Smooth muscle cell (in vitro differentiated cells): Measurements from ENCODE around the gene ADK. TPM values are rescaled to one million over a fixed set of nuclear protein-coding genes. Genes with fewer than 3 reads are reported as not detected.

Experiments used
- DNase-seq: peaks from one replicate; lab custom pipeline; 2025; ENCODE audit not compliant: unreplicated experiment; lab: John Stamatoyannopoulos, UW
- H2AFZ ChIP-seq: fragments of 200-600 bp; sonication (generic); 2 replicates; pipeline ENCODE4 v1.6.0; 2016; ENCODE audit warnings: antibody characterized with exemption, low read depth, mild to moderate bottlenecking
- H3F3A ChIP-seq: fragments of 200-600 bp; sonication (generic); 2 replicates; pipeline ENCODE4 v1.6.0; 2017; ENCODE audit warnings: antibody characterized with exemption, low read depth
- H3K27ac ChIP-seq: fragments of 200-600 bp; sonication (generic); 2 replicates; pipeline ENCODE4 v1.5.1; 2016; ENCODE audit warnings: low read depth, mild to moderate bottlenecking
- H3K27me3 ChIP-seq: fragments of 200-600 bp; sonication (generic); 2 replicates; pipeline ENCODE4 v1.6.1; 2016; ENCODE audit warnings: low read depth, mild to moderate bottlenecking
- H3K36me3 ChIP-seq: fragments of 200-600 bp; sonication (generic); 2 replicates; pipeline ENCODE4 v1.5.1; 2016; ENCODE audit warnings: low read depth
- H3K4me1 ChIP-seq: fragments of 200-600 bp; sonication (generic); 2 replicates; pipeline ENCODE4 v1.5.1; 2016; ENCODE audit warnings: low read depth
- H3K4me2 ChIP-seq: fragments of 200-600 bp; sonication (generic); 2 replicates; pipeline ENCODE4 v1.6.0; 2016; ENCODE audit warnings: mild to moderate bottlenecking
- H3K4me3 ChIP-seq: fragments of 200-600 bp; sonication (generic); 2 replicates; pipeline ENCODE4 v1.5.1; 2016; ENCODE audit warnings: mild to moderate bottlenecking
- H3K79me2 ChIP-seq: fragments of 200-600 bp; sonication (generic); 2 replicates; pipeline ENCODE4 v1.6.0; 2016; ENCODE audit warnings: low read depth, mild to moderate bottlenecking
- H3K9ac ChIP-seq: fragments of 200-600 bp; sonication (generic); 2 replicates; pipeline ENCODE4 v1.6.0; 2016; ENCODE audit warnings: low read depth
- H3K9me3 ChIP-seq: fragments of 200-600 bp; sonication (generic); replicated peaks from 2 replicates; pipeline ENCODE4 v1.5.1; 2016; ENCODE audit warnings: low read depth
- H4K20me1 ChIP-seq: fragments of 200-600 bp; sonication (generic); 2 replicates; pipeline ENCODE4 v1.6.0; 2016; ENCODE audit warnings: low read depth
- WGBS: methylation state at CpG from one replicate; pipeline ENCODE4 v1.1.7; 2016; ENCODE audit warnings: low lambda C conversion rate; 5-methylcytosine and 5-hydroxymethylcytosine counted together
- polyA plus RNA-seq: library from polyadenylated mRNA; unstranded; fragments of >200 nt; fragmentation: Nextera tagmentation; extraction: Ambion mirVana; gene quantifications from 2 replicates; pipeline ENCODE4 v1.2.1, GENCODE V29; 2016
- total RNA-seq: library from RNA; depleted of rRNA; stranded (reverse); fragments of >200 nt; gene quantifications from 2 replicates; pipeline ENCODE4 v1.2.3, GENCODE V29; 2014
- TF ChIP-seq, protein P1 (sequence below): fragments of 200-600 bp; sonication (generic); IDR thresholded peaks from 2 replicates; pipeline ENCODE4 v1.5.1; 2017; ENCODE audit warnings: borderline replicate concordance, mild to moderate bottlenecking, antibody characterized with exemption; ENCODE audit not compliant: insufficient read depth, poor library complexity, severe bottlenecking

Gene ADK
- total and polyA plus RNA-seq, 2 experiments from 2014 or later: 19.4 to 25.1 TPM

DNA sequence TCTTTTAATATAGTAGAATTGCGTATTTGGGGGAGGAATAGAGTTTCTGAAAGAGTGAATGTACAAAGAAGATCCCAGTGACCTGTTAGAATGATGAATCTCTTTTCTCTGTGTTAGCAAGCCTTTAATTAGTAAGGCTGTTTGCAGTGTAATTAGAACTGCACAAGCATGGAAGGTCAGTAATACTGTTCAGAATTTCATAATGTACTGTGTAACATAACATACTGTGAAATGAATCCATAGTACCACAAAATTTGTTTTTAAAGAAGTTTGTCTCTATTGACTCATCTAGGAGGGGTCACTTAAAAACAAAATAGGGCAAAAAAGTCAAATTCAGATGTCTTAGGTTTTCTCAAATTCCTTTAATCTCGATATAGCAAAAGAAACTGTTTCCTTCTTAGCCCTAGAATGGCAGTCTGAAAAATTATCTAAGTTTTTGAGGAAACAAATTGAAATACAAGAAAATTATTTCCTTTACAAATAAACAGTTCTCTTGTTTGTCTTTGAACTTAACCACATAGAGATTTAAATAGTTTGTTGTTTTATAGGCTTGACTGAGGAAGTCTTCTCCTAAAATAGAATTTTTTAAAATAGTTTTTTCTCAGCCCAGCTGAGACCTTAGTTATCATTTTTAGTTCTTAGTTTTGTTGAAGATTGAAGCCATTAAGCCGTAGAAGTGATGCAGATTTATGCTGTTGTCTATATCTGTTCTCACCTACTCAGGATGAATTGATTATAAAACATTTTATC lies 12.5 kb downstream of the ADK start:
- H3K36me3 ChIP-seq: no peaks in the 10 kb centered on the region
- no peak overlapping the region for H2AFZ ChIP-seq
- peaks cover 13% of the 10 kb centered on the region for H3K79me2 ChIP-seq
- peak overlapping the region; percentile 0 for H3K4me2 ChIP-seq
- no peaks in the 10 kb centered on the region for H3K9me3 ChIP-seq
- no peak for DNase-seq
- H3K27me3 ChIP-seq: no peaks in the 10 kb centered on the region
- TF ChIP-seq, protein P1, sequence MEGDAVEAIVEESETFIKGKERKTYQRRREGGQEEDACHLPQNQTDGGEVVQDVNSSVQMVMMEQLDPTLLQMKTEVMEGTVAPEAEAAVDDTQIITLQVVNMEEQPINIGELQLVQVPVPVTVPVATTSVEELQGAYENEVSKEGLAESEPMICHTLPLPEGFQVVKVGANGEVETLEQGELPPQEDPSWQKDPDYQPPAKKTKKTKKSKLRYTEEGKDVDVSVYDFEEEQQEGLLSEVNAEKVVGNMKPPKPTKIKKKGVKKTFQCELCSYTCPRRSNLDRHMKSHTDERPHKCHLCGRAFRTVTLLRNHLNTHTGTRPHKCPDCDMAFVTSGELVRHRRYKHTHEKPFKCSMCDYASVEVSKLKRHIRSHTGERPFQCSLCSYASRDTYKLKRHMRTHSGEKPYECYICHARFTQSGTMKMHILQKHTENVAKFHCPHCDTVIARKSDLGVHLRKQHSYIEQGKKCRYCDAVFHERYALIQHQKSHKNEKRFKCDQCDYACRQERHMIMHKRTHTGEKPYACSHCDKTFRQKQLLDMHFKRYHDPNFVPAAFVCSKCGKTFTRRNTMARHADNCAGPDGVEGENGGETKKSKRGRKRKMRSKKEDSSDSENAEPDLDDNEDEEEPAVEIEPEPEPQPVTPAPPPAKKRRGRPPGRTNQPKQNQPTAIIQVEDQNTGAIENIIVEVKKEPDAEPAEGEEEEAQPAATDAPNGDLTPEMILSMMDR: no peak
- no peaks in the 10 kb centered on the region for H4K20me1 ChIP-seq
- WGBS: 61% methylated on average over 3 of the region's 3 CpGs
- no peak overlapping the region for H3K27ac ChIP-seq
- H3K4me3 ChIP-seq: no peak overlapping the region
- peaks cover 6% of the 10 kb centered on the region for H3F3A ChIP-seq
- H3K4me1 ChIP-seq: peaks cover 6% of the 10 kb centered on the region
- H3K9ac ChIP-seq: no peak overlapping the region

DNA sequence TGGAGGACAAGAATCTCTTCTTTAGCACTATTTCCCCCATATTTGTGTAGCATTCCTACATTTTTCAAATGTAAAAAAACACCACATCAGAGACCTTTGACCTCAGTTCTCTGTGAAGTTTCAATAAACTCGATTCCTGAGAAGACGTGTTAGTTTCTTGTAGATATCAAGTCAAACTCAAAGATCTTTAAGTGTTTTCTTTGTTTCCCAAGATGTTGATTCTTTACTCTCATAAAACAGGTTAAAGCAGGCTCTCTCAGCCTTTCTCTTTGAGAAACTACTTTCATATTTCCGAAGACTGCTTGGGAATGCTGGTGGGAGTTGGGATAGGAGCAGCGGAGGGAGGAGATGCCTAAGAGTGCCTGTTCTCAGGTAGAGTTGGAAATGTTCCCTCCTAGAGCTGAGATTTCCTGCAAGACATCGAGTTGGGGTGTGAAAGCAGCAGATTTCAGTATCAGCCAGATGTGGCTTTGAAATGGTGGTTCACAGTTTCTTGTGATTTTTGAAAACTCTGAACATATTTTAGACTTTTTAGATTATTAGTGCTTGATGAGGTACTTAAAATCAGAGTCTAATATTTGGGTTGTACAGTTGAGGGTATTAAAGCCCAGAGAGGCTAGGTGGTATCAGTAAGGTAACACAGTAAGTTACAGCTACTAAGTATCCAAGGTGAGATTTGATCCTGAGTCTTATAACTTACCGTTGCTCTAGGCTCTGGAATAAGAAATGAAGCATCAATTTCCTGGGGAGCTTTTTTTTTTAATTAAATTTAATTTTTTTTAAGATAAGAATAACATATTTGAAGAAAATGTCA lies 13.9 kb downstream of the ADK start:
- Histone ChIP-seq H3K4me1 (peaks cover 6% of the 10 kb centered on the region), H3K9ac (no peak overlapping the region), H3K27ac (peak overlapping the region; percentile 33), H3F3A (peaks cover 6% of the 10 kb centered on the region), H2AFZ (peak overlapping the region; percentile 42), H4K20me1 (no peaks in the 10 kb centered on the region), H3K4me3 (peak overlapping the region; percentile 19), H3K79me2 (peaks cover 7% of the 10 kb centered on the region), H3K27me3 (no peaks in the 10 kb centered on the region), H3K4me2 (peak overlapping the region; percentile 61), H3K36me3 (no peaks in the 10 kb centered on the region), H3K9me3 (no peaks in the 10 kb centered on the region)
- 50% methylated on average over 6 of the region's 6 CpGs for WGBS
- TF ChIP-seq, protein P1: no peak
- DNase-seq: no peak

DNA sequence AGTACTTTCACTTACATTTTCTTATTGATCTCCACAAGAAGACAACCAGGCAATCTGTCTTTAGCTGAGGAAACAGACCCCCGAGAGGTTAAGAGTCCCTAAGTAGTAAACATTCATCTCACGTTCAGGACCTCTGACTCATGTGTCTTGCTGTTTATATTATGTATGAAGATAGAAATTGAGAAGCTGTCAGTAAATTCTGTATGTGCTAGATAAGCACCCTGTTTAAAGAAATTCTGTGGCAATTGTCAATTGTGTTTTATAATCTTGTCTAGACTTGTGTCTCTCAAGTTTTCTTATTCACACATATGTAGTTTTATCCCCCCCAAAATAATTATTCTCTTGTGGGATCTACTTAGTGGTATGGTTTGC lies 14.5 kb downstream of the ADK start:
- peak overlapping the region; percentile 61 for H3K4me2 ChIP-seq
- TF ChIP-seq, protein P1: no peak
- no peak for DNase-seq
- H3F3A ChIP-seq: peaks cover 6% of the 10 kb centered on the region
- no peak overlapping the region for H2AFZ ChIP-seq
- no peak overlapping the region for H3K9ac ChIP-seq
- no peaks in the 10 kb centered on the region for H3K9me3 ChIP-seq
- no peaks in the 10 kb centered on the region for H3K36me3 ChIP-seq
- peaks cover 6% of the 10 kb centered on the region for H3K4me1 ChIP-seq
- H4K20me1 ChIP-seq: no peaks in the 10 kb centered on the region
- peaks cover 7% of the 10 kb centered on the region for H3K79me2 ChIP-seq
- H3K27me3 ChIP-seq: no peaks in the 10 kb centered on the region
- no peak overlapping the region for H3K4me3 ChIP-seq
- peak overlapping the region; percentile 33 for H3K27ac ChIP-seq
- WGBS: 9% methylated on average over 2 of the region's 2 CpGs
